Activated CD4-positive, alpha-beta T cell treated with anti-CD3 and anti-CD28 coated beads, Interleukin-10, Interleukin-2, amounts not matched to agents 100 ng/mL and 50 ng/mL, durations not matched to agents 16 hours and 8 hours (primary cell): ENCODE measurements around the gene MARVELD3.

Source experiments
- DNase-seq: peaks from one replicate; pipeline ENCODE4 v3.0.0-alpha.2; 2020

Gene MARVELD3

GRCh38 chr16:71625113-71625850 lies 702 bp upstream of the MARVELD3 start:
- no peak for DNase-seq

GRCh38 chr16:71626858-71627213 lies 852 bp downstream of the MARVELD3 start:
- DNase-seq = no peak

- DNase-seq = no peak
These were observed 1.8 kb downstream of the MARVELD3 start for GRCh38 chr16:71627731-71628181.

GRCh38 chr16:71628810-71629209 lies 2.8 kb downstream of the MARVELD3 start:
- DNase-seq = no peak

GRCh38 chr16:71629278-71630016 lies 3.5 kb downstream of the MARVELD3 start:
- no peak for DNase-seq

- DNase-seq = no peak
These were observed 4.8 kb downstream of the MARVELD3 start for GRCh38 chr16:71630808-71631207.

GRCh38 chr16:71631776-71632175 lies 5.8 kb downstream of the MARVELD3 start:
- no peak for DNase-seq

GRCh38 chr16:71635632-71636031 lies 9.6 kb downstream of the MARVELD3 start:
- DNase-seq = no peak

- DNase-seq = no peak
These were observed 11.4 kb downstream of the MARVELD3 start for GRCh38 chr16:71637398-71637797.

GRCh38 chr16:71645450-71645849 lies 19.5 kb downstream of the MARVELD3 start:
- peak; percentile 25 for DNase-seq

GRCh38 chr16:71647391-71647790 lies 21.4 kb downstream of the MARVELD3 start:
- DNase-seq = no peak

- no peak for DNase-seq
These were observed 22.2 kb downstream of the MARVELD3 start for GRCh38 chr16:71648162-71648561.

- DNase-seq = no peak
These were observed 22.9 kb downstream of the MARVELD3 start for GRCh38 chr16:71648921-71649320.

- no peak for DNase-seq
These were observed 23.7 kb downstream of the MARVELD3 start for GRCh38 chr16:71649704-71650103.

GRCh38 chr16:71658771-71659170 lies 32.8 kb downstream of the MARVELD3 start:
- no peak for DNase-seq

GRCh38 chr16:71659471-71659870 lies 33.5 kb downstream of the MARVELD3 start:
- DNase-seq = no peak

GRCh38 chr16:71666264-71666663 lies 40.3 kb downstream of the MARVELD3 start:
- DNase-seq = no peak

GRCh38 chr16:71666928-71667707 lies 41.1 kb downstream of the MARVELD3 start:
- no peak for DNase-seq

GRCh38 chr16:71669926-71670536 lies 44.0 kb downstream of the MARVELD3 start:
- no peak for DNase-seq

- DNase-seq = no peak
These were observed 44.6 kb downstream of the MARVELD3 start for GRCh38 chr16:71670537-71670936.

- DNase-seq = no peak
These were observed 45.2 kb downstream of the MARVELD3 start for GRCh38 chr16:71671165-71671564.

GRCh38 chr16:71672125-71672524 lies 46.1 kb downstream of the MARVELD3 start:
- DNase-seq = no peak
